ENCODE data around the gene KREMEN2. TPM values are rescaled to one million over a fixed set of nuclear protein-coding genes. Genes with fewer than 3 reads are reported as not detected.

The KREMEN2 gene
- total RNA-seq, 1 experiment from 2014 or later = 3.7 TPM

DNA sequence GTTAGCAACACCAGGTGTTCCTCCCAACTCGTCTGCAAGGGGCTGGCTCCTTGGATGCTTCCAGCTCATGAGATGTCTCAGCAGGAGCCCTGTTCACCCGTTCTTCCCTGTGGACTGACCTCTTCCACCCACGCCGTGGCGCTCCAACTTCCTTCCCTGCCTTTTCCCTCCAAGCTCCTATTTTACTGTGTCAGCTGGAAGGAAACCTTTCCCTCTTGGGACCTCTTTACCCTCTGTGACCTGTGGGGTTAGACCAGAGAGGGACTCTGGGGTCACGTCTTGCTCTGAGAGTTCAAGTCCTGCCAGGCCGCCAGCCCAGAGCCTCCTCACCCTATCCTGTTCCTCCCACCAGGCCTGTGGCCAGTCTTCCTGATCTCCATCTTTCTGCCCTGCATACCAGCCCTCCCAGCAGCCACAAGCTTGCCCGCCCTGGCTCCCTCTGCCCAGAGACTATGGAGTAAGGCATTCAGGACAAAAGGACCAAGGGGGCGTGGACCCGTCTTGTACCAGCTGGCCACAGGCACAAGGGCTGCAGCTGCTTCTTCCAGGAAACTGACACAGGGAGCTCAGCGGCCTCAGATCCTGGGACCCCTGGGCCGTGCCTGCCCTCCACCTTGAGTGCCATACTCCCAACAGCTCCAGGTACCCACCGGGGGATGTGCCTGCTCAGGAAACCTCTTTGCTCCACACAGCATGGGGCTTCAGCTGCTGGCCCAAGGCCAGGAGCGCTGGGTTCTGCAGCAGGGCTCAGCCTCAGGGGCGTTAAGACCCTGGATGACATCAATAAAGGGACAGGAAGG, 8.1 kb downstream of the KREMEN2 start:
- in situ Hi-C loops (cut with HindIII; ENCODE audit: low pct_unique_long_range_greater_than_20kb, low sequenced_read_pairs) = no loop called here
- no peak for DNase-seq (ENCODE audit: low read depth, low spot score)

DNA sequence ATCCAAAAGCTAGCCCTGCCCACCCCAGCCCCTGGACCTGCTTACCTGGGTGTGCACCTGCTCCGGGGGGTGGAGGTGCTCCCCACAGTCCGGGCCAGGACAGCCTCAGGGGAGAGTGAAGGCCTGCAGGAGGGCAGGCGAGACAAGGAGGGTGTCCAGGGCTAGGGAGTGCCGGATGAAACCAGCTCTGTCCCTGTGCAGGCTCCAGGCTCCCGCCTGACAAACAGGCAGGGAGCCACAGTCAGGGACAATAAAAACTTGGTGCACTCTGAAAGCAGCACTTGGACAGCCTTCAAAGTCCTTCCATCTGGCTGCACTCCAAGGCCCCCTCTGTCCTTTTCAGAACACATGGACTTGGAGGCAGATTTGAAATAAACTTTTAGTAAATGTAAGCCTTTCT, 9.0 kb downstream of the KREMEN2 start:
- no peak for DNase-seq (ENCODE audit: low read depth, low spot score)
- in situ Hi-C loops (cut with HindIII; ENCODE audit: low pct_unique_long_range_greater_than_20kb, low sequenced_read_pairs) = no loop called here

DNA sequence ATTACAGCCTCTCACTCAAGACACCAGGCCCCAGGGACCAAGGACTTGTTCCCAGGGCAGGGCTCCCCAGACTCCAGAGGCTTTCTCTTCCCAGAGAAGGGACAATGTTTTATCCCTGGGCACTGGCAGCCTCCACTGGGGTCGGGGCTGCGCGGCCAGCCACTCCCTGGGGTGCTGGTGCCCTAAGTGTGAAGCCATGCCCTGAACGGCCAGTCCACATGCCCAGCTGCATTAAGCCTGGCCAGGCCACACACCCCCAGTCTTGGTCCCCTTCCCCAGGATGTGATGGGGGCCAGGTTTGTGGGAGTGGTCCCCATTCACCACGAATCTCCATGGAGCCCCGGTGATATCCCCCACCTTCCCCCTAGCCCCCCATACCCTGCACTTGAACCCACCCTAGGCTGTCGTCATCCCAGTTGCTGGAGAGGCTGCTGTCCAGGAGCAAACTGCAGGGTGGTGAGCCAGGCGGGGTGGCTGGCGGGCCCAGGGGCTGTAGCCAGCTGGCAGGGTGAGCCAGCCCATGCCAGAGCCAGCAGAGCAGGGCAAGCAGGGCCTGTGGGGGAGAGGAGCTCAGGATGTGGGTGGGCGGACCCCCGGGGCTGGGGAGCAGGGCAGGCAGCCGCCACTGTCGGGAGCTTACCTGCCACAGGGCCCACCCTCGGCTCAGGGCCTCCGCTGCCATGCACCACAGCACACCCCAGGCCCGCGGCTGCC, 9.7 kb downstream of the KREMEN2 start:
- in situ Hi-C loops (cut with HindIII; ENCODE audit: low pct_unique_long_range_greater_than_20kb, low sequenced_read_pairs) = no loop called here

DNA sequence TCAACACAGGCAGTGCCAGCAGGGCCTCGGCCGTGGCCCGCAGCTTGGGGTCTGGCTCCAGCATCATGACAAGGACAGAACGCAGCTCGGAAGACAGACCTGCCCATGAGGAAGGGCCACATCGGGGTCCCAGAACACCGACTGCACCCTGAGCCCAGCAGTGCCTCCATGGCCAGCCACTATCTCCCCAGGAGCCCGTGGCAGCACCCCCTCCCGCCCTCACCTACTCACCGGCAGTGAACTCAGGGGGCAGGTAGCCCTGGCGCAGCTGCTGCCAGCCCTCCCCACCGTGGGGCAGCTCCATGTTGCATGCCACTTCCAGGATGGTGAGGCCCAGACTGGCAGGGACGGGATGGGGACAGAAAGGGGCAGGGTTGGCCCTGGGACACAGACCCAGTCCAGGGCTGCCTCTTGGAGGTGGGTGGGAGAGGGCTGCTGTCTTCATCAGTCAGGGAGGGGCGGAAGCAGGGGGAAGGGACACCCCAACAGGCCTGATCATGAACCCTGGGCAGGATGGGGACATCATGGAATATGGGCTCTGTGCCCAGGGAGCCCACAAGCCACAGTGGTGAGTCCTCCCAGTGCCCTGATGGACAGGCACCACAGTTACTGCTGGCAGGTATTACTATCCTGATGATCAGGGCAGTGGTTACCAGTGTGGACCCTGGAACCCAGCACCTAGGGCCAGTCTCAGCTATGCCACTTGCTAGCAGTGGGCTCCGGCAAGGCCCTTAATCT, 10.4 kb downstream of the KREMEN2 start:
- DNase-seq (ENCODE audit: low read depth, low spot score) = no peak
- in situ Hi-C loops (cut with HindIII; ENCODE audit: low pct_unique_long_range_greater_than_20kb, low sequenced_read_pairs) = no loop called here

More for the DNA sequence above, 9.7 kb downstream of the KREMEN2 start:
- no peak for DNase-seq (ENCODE audit: low read depth, low spot score)

DNA sequence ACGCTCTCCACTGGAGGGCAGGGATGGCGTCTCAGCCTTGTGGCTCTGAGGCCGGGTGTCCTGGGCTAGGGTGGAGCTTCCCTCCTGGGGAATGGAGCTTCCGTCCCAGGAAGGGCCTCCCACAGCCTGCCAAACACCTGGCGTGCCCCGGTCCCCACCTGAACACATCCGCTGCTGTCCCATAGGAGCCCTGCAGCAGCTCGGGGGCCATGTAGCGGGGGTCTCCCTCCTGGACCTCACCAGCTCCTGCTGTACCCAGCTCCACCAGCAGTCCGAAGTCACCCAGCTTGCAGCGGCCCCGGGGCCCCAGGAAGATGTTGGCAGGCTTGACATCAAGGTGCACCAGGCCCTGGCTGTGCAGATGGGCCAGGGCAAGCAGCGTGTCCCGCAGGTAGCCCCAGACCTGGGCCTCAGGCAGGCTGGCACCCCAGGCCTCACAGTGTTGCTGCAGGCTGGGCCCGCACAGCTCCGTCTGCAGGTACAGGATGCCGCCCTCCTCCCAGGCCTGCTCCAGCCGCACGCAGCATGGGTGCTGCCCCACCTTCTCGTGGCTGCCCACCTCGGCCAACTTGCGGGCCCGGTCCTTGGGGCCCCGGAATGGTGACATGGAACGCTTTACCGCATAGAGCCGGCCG, 11.2 kb downstream of the KREMEN2 start:
- DNase-seq (ENCODE audit: low read depth, low spot score) = no peak
- in situ Hi-C loops (cut with HindIII; ENCODE audit: low pct_unique_long_range_greater_than_20kb, low sequenced_read_pairs) = no loop called here

DNA sequence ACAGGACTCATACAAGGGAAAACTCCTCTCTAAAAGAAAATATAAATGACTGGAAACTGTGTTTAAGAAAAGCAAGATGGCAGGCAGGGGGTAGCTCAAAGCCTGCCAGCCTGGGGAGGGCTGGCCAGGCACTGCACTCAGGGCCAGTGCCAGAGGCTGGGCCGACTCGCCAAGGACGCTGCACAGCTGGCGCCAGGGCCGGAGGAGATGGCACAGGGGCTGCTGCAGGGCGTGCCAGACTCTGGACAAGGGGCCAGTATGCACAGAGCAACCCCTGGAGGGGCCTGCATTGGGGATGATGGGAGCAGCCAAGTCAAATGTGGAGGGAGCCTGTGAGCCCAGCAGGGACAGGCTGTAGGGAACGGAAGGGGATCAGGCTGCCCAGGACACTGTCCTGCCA, 12.1 kb downstream of the KREMEN2 start:
- no peak for DNase-seq (ENCODE audit: low read depth, low spot score)
- in situ Hi-C loops (cut with HindIII; ENCODE audit: low pct_unique_long_range_greater_than_20kb, low sequenced_read_pairs) = no loop called here

DNA sequence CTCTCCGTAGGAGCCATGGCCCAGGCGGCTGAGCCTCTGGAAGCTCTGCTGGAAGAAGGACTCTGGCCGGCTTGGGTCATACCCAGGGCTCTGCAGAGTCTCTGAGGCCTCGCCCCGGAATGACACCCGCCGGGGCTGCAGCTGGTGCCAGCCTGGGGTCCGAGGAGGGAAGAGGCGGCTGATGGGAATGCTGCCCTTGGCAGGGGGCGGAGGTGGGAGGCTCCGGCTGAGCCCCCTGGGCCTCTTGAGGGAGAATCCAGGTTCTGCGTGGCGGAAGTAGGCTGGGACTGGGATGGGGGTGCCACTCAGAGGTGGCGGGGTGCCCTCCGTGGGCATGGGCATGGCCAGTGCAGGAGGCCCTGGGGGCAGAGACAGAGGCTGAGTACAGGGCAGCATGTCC, 12.6 kb downstream of the KREMEN2 start:
- DNase-seq (ENCODE audit: low read depth, low spot score) = no peak

DNA sequence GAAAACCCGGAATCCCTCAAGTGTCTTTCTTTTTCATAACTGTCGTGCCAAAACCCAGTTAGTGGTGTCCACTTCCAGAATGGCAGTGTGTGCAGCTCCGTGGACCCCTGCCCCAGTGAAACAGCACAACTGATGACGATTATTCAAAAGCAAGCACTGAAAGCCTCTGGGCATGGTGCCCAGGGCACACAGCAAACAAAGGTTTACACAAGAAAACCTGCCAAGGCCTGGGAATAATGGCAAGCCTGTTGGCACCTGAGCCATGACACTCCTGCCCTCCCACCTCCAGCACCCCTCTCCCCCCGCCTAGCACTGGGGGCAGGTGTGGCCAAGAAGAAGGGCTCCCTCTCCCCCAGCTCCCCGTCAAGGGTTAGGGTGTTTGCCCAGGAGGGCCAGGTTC, 13.4 kb downstream of the KREMEN2 start:
- no peak for DNase-seq (ENCODE audit: low read depth, low spot score)
- in situ Hi-C loops (cut with HindIII; ENCODE audit: low pct_unique_long_range_greater_than_20kb, low sequenced_read_pairs) = no loop called here

More for the DNA sequence above, 12.6 kb downstream of the KREMEN2 start:
- in situ Hi-C loops (cut with HindIII; ENCODE audit: low pct_unique_long_range_greater_than_20kb, low sequenced_read_pairs) = no loop called here

DNA sequence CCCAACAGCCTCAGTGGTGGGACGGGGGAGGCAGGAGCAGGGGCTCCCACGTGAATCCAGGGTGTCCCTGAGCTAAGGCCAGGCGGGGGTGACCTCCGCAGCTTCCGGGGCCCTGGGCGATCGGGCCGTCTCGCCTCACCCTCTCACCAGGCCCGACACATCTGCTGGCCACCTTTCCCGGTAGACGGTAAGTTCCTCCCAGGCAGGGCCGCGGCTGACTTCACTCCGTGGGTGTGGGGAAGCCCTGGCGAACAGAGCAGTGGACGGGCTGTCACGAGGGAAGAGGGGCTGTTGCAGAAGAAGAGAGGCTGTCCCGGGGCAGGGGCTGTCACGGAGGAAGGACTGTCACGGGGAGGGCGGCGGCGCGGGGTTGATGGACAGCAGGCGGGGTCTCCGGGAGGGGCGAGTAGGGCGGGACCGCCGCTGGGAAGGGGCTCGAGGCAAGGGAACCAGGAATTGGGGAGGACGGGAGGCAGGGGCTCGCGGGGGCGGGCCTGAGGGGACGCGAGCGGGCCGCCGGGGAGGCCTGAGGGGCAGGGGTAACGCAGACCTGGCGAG, 15.7 kb downstream of the KREMEN2 start:
- in situ Hi-C loops (cut with HindIII; ENCODE audit: low pct_unique_long_range_greater_than_20kb, low sequenced_read_pairs) = no loop called here

DNA sequence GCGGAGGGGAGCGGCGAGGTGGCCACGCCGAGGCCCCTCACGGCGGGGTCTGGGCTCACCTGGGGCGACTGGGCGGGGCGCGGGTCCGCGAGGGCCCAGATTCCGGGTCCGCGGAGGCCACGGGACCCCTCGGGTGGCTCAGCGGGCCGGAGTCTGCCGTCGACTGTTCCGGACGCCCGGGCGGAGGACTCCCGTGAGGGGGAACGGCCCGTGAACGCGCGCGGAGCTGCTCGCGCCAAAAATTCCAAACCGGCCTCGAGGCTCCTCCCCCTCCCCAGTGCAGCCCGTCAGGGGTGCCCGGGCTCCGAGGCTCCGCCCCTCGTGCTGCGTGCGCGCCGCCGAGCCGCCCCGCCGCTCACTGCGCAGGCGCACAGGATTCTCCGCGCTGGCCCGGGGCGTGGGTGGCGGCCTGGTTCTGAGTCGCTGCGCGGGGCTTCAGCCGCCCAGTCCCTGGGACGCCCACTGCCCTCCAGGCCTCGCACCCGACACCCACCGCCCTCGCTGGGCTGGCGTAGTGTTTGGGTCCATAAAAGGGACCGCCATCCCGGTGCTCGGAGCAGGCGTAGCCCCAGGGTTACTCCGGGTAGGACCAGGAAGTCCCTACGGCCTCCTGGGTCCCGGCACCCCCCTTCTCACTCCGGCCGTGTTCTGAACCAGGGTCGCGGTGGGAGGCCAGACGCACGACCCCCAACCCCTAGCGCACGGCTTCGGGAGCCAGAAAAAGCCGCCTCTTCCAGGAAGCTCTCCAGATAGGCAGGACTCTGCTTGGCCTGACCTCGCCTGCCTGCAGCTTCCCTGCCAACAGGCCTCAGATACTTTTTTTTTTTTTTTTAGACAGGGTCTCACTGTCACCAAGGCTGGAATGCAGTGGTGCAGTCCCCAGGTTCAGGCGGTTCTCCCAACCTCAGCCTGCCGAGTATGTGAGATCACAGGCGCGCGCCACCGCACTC, 16.4 kb downstream of the KREMEN2 start, which contains the start of gene PKMYT1:
Gene PKMYT1, minus strand, starts transcription at position 220 of the 950 bp plus-strand sequence. CDS start 789 bp downstream, outside the sequence.
- peak; percentile 83 for DNase-seq (ENCODE audit: low read depth, low spot score)
- in situ Hi-C loops (cut with HindIII; ENCODE audit: low pct_unique_long_range_greater_than_20kb, low sequenced_read_pairs) = no loop called here

More for the DNA sequence above, 15.7 kb downstream of the KREMEN2 start:
- no peak for DNase-seq (ENCODE audit: low read depth, low spot score)

DNA sequence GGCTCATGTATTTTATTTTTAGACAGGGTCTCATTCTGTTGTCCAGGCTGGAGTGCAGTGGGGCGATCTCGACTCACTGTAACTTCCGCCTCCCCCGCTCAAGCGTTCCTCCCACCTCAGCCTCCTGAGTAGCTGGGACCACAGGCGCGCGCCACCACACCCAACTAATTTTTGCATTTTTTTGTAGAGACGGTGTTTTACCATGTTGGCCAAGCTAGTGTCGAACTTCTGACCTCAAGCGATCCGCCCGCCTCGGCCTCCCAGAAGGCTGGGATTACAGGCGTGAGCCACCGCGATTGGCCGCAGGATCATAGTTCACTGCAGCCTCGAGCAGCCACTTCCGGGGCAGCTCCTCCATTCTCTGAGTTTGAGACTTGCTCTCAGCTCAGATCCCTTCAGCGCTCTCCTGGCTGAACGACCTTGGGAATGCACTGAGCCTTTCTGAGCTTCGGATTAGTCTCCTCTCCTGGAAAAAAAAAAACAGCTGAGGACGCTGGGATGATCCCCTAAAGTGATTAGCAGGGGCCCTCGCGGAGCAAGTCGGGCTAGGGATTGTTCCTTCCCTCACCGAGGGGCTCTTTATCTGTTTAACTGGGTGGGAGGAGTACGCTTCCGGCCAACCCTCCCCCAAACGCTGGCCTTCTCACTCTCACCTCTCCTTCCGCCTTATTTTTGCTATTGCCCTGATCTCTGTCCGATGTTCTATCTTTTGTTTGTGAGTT, 17.3 kb downstream of the KREMEN2 start:
- in situ Hi-C loops (cut with HindIII; ENCODE audit: low pct_unique_long_range_greater_than_20kb, low sequenced_read_pairs) = no loop called here
- no peak for DNase-seq (ENCODE audit: low read depth, low spot score)

DNA sequence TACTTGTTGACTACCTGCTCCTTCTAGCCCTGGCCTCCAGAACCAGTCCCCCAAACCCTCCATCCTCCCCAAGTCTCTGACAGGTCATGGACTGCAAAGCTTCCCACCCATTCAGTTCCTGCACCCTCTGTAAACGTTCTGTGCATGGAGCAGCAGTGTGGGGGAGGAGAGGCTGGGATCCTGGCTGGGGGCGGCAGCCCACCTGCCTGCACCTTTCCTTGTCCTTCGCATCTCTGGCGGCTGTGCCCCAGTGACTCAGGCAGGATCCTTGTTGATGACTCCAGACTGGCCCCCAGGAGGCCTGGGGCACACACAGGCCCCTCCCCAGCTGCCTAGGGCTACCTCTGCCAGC, 17.8 kb downstream of the KREMEN2 start:
- no peak for DNase-seq (ENCODE audit: low read depth, low spot score)
- in situ Hi-C loops (cut with HindIII; ENCODE audit: low pct_unique_long_range_greater_than_20kb, low sequenced_read_pairs) = no loop called here

DNA sequence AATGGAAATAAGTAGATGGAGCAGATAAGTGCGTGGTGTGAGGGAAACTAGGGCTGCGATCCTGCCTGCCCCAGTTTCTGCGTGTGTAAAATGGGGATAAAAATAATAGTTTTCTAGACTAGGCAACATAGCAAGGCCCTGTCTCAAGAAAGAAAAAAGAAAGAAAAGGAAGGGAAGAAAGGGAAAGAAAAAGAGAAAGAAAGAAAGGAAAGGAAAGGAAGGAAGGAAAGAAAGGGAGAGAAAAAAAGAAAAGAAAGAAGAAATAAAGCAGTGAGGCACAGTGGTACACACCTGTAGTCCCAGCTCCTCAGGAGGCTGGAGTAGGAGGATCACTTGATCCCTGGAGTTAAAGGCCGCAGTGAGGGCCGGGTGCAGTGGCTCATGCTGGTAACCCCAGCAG, 18.3 kb downstream of the KREMEN2 start:
- no peak for DNase-seq (ENCODE audit: low read depth, low spot score)
- in situ Hi-C loops (cut with HindIII; ENCODE audit: low pct_unique_long_range_greater_than_20kb, low sequenced_read_pairs) = no loop called here

DNA sequence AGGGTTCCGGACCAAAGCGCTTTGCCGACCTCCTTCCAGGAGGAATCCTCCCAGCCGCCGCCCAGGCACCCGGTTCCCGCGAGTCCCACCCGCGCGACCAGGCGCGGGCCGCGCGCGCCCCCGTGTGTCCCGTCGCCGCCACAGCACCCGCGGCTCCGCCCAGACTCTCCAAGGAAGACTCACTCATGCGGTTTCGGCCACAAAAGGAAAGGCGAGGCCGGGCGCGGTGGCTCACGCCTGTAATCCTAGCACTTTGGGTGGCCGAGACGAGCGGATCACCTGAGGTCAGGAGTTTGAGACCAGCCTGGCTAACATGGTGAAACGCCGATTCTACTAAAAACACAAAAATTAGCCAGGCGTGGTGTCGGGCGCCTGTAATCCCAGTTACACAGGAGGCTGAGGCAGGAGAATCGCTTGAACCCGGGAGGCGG, 19.6 kb downstream of the KREMEN2 start:
- DNase-seq (ENCODE audit: low read depth, low spot score) = peak; percentile 75
- in situ Hi-C loops (cut with HindIII; ENCODE audit: low pct_unique_long_range_greater_than_20kb, low sequenced_read_pairs) = no loop called here

DNA sequence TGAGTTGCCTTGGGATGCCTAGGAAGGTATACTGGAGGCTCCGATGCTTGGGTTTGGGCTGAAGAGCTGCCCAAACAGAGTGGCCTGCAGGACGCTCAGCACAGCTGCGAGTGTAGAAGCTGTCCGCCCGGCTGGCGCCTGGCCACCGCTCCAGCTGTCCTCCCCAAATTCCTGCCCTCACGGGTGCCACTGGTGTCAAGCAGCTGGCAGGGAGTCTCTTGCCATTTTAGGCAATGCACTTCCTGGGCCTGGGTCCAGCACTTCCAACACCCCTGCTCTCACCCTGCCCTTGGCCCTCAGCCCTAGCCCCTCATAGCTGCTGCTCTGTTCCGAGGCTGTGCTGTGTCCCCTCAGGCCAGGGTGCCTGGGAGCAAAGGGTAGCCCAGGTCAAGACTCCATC, 21.4 kb downstream of the KREMEN2 start:
- no peak for DNase-seq (ENCODE audit: low read depth, low spot score)
- in situ Hi-C loops (cut with HindIII; ENCODE audit: low pct_unique_long_range_greater_than_20kb, low sequenced_read_pairs) = no loop called here

DNA sequence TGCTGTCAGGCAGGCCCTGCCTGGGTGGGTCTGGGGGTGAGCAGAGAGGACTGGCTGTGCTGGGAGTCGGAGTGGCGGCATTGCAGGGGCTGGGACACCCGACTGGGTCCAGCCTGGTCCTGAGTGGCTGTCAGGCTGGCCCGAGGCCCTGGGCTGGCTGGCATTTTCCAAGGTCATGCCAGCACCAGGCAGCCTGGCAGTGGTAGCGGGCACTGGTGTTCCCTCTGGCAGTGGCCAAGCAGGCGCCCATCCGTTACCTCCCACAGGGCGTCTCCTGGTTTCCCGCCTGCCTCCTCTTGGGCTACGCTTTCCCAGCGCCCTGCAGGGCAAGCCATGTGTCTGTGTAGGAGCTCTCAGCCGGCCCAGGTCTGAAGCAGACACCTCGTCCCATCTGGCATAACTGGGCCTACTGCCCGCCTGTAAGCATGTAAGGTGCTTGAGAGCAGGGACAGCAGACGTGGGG, 21.8 kb downstream of the KREMEN2 start:
- in situ Hi-C loops (cut with HindIII; ENCODE audit: low pct_unique_long_range_greater_than_20kb, low sequenced_read_pairs) = no loop called here

More for the DNA sequence above, 21.8 kb downstream of the KREMEN2 start:
- no peak for DNase-seq (ENCODE audit: low read depth, low spot score)
